ENCODE measurements around the gene TMCO6.

Gene TMCO6

GRCh38 chr5:140674211-140674610 lies 35.0 kb downstream of the TMCO6 start:
- no peak for DNase-seq

GRCh38 chr5:140674629-140675028 lies 35.4 kb downstream of the TMCO6 start:
- no peak for DNase-seq

GRCh38 chr5:140677947-140678346 lies 38.7 kb downstream of the TMCO6 start:
- DNase-seq, result no peak

GRCh38 chr5:140678993-140679392 lies 39.7 kb downstream of the TMCO6 start:
- DNase-seq, result no peak

- no peak for DNase-seq
Observed at GRCh38 chr5:140690376-140690932, 51.2 kb downstream of the TMCO6 start.

GRCh38 chr5:140690941-140691924 lies 52.0 kb downstream of the TMCO6 start, which contains the start of the genes HARS1 and HARS2:
TSS of gene HARS1 (minus strand) at chr5:140691370. CDS start at chr5:140691304, 66 bp downstream.
TSS of gene HARS2 (plus strand) at chr5:140691455. CDS start at chr5:140691649, 194 bp downstream.
- DNase-seq, result peak; percentile 90

- DNase-seq, result no peak
Observed at GRCh38 chr5:140694276-140694675, 55.0 kb downstream of the TMCO6 start.
